Adrenal gland (tissue), 19 donors: ENCODE data around the gene TMX1. TPM values are rescaled to one million over a fixed set of nuclear protein-coding genes. Genes with fewer than 3 reads are reported as not detected.
A peak's percentile ranks its signal among the peaks of the same experiment; 100 is the strongest.

Source experiments
- DNase-seq, 7 donors: peaks; one replicate each; pipeline ENCODE4 v3.0.0-alpha.2; 2019 to 2020
- H3K27ac ChIP-seq, 5 donors: fragments of 200-600 bp; sonication (generic) in 4 of 5; 1 replicate in 3 of 5; 2 replicates in 2 of 5; pipeline versions ENCODE4 v1.5.1 to v1.8.0; 2016 to 2020; ENCODE audit warnings: mild to moderate bottlenecking in 1 of 5
- H3K27me3 ChIP-seq: fragments of 200-600 bp; 2 replicates; pipeline ENCODE4 v1.8.0; 2021
- H3K36me3 ChIP-seq, 2 donors: fragments of 200-600 bp; replicated peaks in 1 of 2; 1 replicate in 1 of 2; 2 replicates in 1 of 2; pipeline versions ENCODE4 v1.5.1 to v1.8.0; 2018 to 2022
- H3K4me1 ChIP-seq, 2 donors: fragments of 200-600 bp; replicated peaks in 1 of 2; 1 replicate in 1 of 2; 2 replicates in 1 of 2; pipeline versions ENCODE4 v1.5.1 to v1.8.0; 2018 to 2021
- H3K4me3 ChIP-seq, 4 donors: fragments of 200-600 bp; sonication (generic) in 3 of 4; one replicate each; pipeline ENCODE4 v1.5.1; 2016 to 2018
- H3K9me3 ChIP-seq, 3 donors: fragments of 200-600 bp; sonication (generic) in 1 of 3; replicated peaks in 1 of 3; 1 replicate in 2 of 3; 2 replicates in 1 of 3; pipeline versions ENCODE4 v1.5.1 to v1.8.0; 2016 to 2021
- POLR2A ChIP-seq, 2 donors: fragments of 450-650 bp; IDR thresholded peaks; one replicate each; pipeline ENCODE4 v1.6.1; 2017; ENCODE audit warnings: antibody characterized with exemption in 2 of 2, mild to moderate bottlenecking in 2 of 2, moderate library complexity in 1 of 2
- WGBS, 4 donors: extraction: QIAGEN DNeasy Blood & Tissue Kit in 2 of 4; methylation state at CpG; one replicate each; pipeline versions ENCODE4 v1.1.5 to v1.1.7; 2013 to 2017; 5-methylcytosine and 5-hydroxymethylcytosine counted together
- intact Hi-C, 2 donors: fragments of 100-400 bp; cut with DNase I; formaldehyde crosslinking; loops; one replicate each; pipeline versions ENCODE4 v1.14.1 to v1.15.0; 2022 to 2023
- long read RNA-seq, 10 donors: library from polyadenylated mRNA in 3 of 10; unstranded in 2 of 10; stranded (forward) in 1 of 10; transcript quantifications; one replicate each; pipeline ENCODE4 v2.0.0 and lab custom pipeline, GENCODE V29; 2021 to 2026
- polyA plus RNA-seq, 3 donors: library from polyadenylated mRNA; stranded (reverse); fragments of 200-250 nt in 2 of 3; fragments of 350-450 nt in 1 of 3; fragmentation: Illumina TruSeq in 1 of 3; extraction: RNeasy Lipid Tissue Mini Kit (QIAGEN cat#74804) in 1 of 3; gene quantifications; one replicate each; pipeline ENCODE4 v1.2.3, GENCODE V29; 2013 to 2014
- total RNA-seq, 9 donors: library from RNA; depleted of rRNA in 4 of 9; stranded (reverse); fragments of >200 nt in 4 of 9; fragments of 120-200 nt in 1 of 9; fragmentation: NEBNext Ultra II Directional in 1 of 9; extraction: Animal tissue kit (Norgen Biotek cat#: 25700) in 1 of 9; gene quantifications; one replicate each; pipeline versions ENCODE4 v1.1.0 to v1.2.4, GENCODE V29; 2013 to 2023
- TF ChIP-seq, protein P1 (sequence below), 6 experiments: fragments of 450-650 bp in 4 of 6; fragments of 200-600 bp in 2 of 6; sonication (generic) in 1 of 6; IDR thresholded peaks; 1 replicate in 5 of 6; 2 replicates in 1 of 6; pipeline versions ENCODE4 v1.5.1 to v1.8.0; 2016 to 2021; ENCODE audit warnings: antibody characterized with exemption in 6 of 6, mild to moderate bottlenecking in 2 of 6, moderate library complexity in 1 of 6
- donor health status: healthy with polysubstance abuse.
- donor health status: Bipolar disorder and iron deficiency.
- donor health status: DM: yes; HTN: yes; CAD: no.
- donor health status: DM: no; HTN: no; CAD: no.
- donor health status: DM: no; HTN: no; CAD: no.
- donor health status: DM: yes; HTN: yes; CAD: no.

TMX1 gene, protein sequence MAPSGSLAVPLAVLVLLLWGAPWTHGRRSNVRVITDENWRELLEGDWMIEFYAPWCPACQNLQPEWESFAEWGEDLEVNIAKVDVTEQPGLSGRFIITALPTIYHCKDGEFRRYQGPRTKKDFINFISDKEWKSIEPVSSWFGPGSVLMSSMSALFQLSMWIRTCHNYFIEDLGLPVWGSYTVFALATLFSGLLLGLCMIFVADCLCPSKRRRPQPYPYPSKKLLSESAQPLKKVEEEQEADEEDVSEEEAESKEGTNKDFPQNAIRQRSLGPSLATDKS
- 10 to 100 TPM; 17.0 to 43.1 (median 35.4) TPM for total RNA-seq
- 10 to 100 TPM in 1 of 3 donors, 1 to 10 TPM in 2; 4.2 to 30.2 (median 5.5) TPM for polyA plus RNA-seq
- long read RNA-seq, donor 1, transcript TMX1-201 (8 exons, 3,995 nt): major isoform, 37 of 37 reads
- long read RNA-seq, donor 1, partial matches to known transcripts: 0 of 37 reads
- long read RNA-seq, donor 1, other reads (novel, unspliced or antisense): 0 of 37 reads
- long read RNA-seq, donor 2, transcript TMX1-201 (8 exons, 3,995 nt): major isoform, 17 of 17 reads
- long read RNA-seq, donor 2, partial matches to known transcripts: 0 of 17 reads
- long read RNA-seq, donor 2, other reads (novel, unspliced or antisense): 0 of 17 reads
- long read RNA-seq, donor 3, transcript TMX1-201 (8 exons, 3,995 nt): major isoform, 26 of 27 reads
- long read RNA-seq, donor 3, partial matches to known transcripts: 0 of 27 reads
- long read RNA-seq, donor 3, other reads (novel, unspliced or antisense): 0 of 27 reads
- long read RNA-seq, donor 4, transcript TMX1-201 (8 exons, 3,995 nt): major isoform, 43 of 46 reads
- long read RNA-seq, donor 4, partial matches to known transcripts: 0 of 46 reads
- long read RNA-seq, donor 4, other reads (novel, unspliced or antisense): 3 of 46 reads
- long read RNA-seq, donor 5, transcript TMX1-201 (8 exons, 3,995 nt): major isoform, 87 of 94 reads
- long read RNA-seq, donor 5, partial matches to known transcripts: 2 of 94 reads
- long read RNA-seq, donor 5, other reads (novel, unspliced or antisense): 5 of 94 reads
- long read RNA-seq, donor 6, transcript TMX1-201 (8 exons, 3,995 nt): major isoform, 17 of 19 reads
- long read RNA-seq, donor 6, partial matches to known transcripts: 0 of 19 reads
- long read RNA-seq, donor 6, other reads (novel, unspliced or antisense): 2 of 19 reads
- long read RNA-seq, donor 7, transcript TMX1-201 (8 exons, 3,995 nt): major isoform, 16 of 16 reads
- long read RNA-seq, donor 7, partial matches to known transcripts: 0 of 16 reads
- long read RNA-seq, donor 7, other reads (novel, unspliced or antisense): 0 of 16 reads
- long read RNA-seq, donor 8, transcript TMX1-201 (8 exons, 3,995 nt): major isoform, 37 of 37 reads
- long read RNA-seq, donor 8, partial matches to known transcripts: 0 of 37 reads
- long read RNA-seq, donor 8, other reads (novel, unspliced or antisense): 0 of 37 reads
- long read RNA-seq, donor 9, transcript TMX1-201 (8 exons, 3,995 nt): major isoform, 21 of 21 reads
- long read RNA-seq, donor 9, partial matches to known transcripts: 0 of 21 reads
- long read RNA-seq, donor 9, other reads (novel, unspliced or antisense): 0 of 21 reads
- long read RNA-seq, donor 10, transcript TMX1-201 (8 exons, 3,995 nt): major isoform, 18 of 18 reads
- long read RNA-seq, donor 10, partial matches to known transcripts: 0 of 18 reads
- long read RNA-seq, donor 10, other reads (novel, unspliced or antisense): 0 of 18 reads

DNA sequence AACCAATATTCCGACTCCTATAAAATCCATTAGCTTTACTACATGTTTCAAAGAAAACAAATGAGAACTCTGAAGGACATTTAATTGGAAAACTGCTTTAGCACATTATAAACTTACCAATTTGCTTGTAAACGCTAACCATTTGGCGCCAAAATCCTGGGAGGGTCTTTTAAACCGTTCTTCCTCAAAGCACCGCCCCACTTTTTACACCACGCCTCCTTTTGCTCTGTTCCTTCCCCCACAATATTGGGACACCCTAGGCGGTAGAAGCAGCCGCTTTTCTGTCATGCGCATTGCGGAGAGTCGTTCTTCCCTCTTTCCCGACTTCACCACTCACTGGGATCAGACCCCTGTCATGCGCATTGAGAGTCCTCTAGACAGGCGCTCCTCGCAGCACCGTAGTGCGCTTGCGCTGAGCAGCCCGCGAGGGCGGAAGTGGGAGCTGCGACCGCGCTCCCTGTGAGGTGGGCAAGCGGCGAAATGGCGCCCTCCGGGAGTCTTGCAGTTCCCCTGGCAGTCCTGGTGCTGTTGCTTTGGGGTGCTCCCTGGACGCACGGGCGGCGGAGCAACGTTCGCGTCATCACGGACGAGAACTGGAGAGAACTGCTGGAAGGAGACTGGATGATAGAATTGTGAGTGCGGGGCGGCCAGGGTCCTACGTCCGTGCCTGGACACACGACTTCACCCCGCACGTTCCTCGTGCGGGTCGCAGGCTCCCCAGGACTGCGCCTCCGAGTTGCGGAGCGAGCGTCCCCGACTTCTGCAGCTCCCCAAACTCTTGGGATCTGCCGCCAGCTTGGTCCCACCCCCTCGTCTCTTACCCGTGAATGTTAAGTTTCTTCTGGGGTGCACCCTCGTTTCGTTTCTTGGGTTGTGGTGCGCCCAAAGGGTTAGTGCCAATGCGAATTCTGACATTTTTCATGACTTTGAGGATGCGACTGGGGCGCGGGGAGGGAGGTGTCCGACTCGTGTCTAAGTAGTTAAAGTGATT is at the start of gene TMX1:
Gene TMX1 (plus strand): TSS at position 435 of the 991 bp plus-strand sequence. CDS start 46 bp downstream, at position 481.
- TF ChIP-seq POLR2A (IDR thresholded peaks at IDR 0.05): peak; percentile 85 to 90
- TF ChIP-seq, protein P1, sequence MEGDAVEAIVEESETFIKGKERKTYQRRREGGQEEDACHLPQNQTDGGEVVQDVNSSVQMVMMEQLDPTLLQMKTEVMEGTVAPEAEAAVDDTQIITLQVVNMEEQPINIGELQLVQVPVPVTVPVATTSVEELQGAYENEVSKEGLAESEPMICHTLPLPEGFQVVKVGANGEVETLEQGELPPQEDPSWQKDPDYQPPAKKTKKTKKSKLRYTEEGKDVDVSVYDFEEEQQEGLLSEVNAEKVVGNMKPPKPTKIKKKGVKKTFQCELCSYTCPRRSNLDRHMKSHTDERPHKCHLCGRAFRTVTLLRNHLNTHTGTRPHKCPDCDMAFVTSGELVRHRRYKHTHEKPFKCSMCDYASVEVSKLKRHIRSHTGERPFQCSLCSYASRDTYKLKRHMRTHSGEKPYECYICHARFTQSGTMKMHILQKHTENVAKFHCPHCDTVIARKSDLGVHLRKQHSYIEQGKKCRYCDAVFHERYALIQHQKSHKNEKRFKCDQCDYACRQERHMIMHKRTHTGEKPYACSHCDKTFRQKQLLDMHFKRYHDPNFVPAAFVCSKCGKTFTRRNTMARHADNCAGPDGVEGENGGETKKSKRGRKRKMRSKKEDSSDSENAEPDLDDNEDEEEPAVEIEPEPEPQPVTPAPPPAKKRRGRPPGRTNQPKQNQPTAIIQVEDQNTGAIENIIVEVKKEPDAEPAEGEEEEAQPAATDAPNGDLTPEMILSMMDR (IDR thresholded peaks at IDR 0.05): peak in 1 of 6 experiments; percentile 11
- intact Hi-C loops: no loop called here
- DNase-seq: peak; percentile 94 to 99 (median 97)
- H3K4me1 ChIP-seq: peaks cover 11 to 48% of the 10 kb centered on the region in 2 donors
- no peaks in the 10 kb centered on the region for H3K36me3 ChIP-seq
- 0 to 1% (median 1%) methylated on average over 48 to 65 of the region's 65 CpGs for WGBS, 4 donors
- peak within 1 kb of the TSS; percentile 74 to 88 (median 84) for H3K4me3 ChIP-seq
- H3K27ac ChIP-seq: peak within 1 kb of the TSS in 4 of 5 donors; percentile 50 to 86 (median 73)
- H3K9me3 ChIP-seq: no peaks in the 10 kb centered on the region
- H3K27me3 ChIP-seq: no peaks in the 10 kb centered on the region

DNA sequence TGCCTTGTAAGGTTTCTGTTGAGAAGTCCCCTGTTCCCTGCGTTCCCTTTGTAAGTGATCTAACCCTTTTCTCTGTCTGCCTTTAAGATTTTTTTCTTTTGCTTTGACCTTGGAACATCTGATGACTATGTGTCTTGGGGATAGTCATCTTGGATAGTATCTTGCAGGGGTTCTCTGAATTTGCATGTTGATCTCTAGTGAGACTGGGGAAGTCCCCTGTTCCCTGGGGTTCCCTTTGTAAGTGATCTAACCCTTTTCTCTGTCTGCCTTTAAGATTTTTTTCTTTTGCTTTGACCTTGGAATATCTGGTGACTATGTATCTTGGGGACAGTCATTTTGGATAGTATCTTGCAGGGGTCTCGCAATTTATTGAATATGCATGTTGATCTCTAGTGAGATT is 38.2 kb upstream of the TMX1 start:
- no peak for TF ChIP-seq POLR2A (IDR thresholded peaks at IDR 0.05)
- TF ChIP-seq, protein P1 (IDR thresholded peaks at IDR 0.05): no peak
- Histone ChIP-seq H3K27ac (no peak overlapping the region), H3K4me1 (no peaks in the 10 kb centered on the region), H3K36me3 (no peaks in the 10 kb centered on the region), H3K27me3 (no peaks in the 10 kb centered on the region), H3K9me3 (no peaks in the 10 kb centered on the region), H3K4me3 (no peak overlapping the region)
- WGBS, 4 donors: 90 to 91% (median 90%) methylated on average over 2 of the region's 2 CpGs
- DNase-seq: no peak
- intact Hi-C loops: no loop called here

DNA sequence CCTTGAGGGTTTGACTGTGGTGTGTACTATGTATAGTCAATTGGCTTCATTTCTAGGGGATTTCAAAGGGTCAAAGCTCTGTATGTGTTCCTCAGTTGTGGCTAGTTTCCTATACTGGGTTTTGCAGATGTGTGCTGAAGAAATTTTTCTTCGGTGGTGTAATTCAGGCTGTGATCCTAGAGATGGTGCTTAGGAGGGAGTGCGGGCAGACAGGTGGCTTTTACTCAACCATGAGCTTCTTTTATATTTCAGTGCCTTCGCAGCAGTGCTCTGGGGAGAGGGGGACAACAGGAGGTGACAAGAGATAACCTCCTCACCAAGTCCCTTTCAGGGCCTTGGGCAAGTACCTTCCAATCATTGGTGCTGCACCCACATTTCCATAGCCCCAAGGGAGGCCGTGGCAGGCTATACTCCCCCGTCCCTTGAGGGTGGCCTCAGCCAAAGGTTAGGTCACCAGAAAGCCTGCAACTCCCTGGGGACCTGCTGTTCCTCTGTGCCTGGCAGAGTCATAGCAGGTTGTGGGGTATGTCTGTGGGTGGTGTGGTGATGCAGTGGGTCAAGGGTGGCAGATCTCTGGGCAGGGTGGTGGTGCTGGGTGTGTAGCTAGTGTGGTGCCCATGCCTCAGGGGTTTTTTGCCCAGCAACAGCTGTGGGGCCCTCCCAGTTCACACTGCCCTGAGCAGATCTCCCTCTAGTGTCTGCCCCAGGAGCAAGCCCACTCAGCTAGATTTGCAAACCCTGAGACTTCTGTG is 37.0 kb upstream of the TMX1 start:
- H3K4me3 ChIP-seq: no peak overlapping the region
- DNase-seq: no peak
- no peaks in the 10 kb centered on the region for H3K27me3 ChIP-seq
- intact Hi-C loops: no loop called here
- H3K27ac ChIP-seq: no peak overlapping the region
- no peaks in the 10 kb centered on the region for H3K4me1 ChIP-seq
- H3K9me3 ChIP-seq: no peaks in the 10 kb centered on the region
- WGBS, 4 donors: 78 to 93% (median 89%) methylated on average over 3 to 5 of the region's 5 CpGs
- TF ChIP-seq, protein P1 (IDR thresholded peaks at IDR 0.05): no peak
- no peak for TF ChIP-seq POLR2A (IDR thresholded peaks at IDR 0.05)
- no peaks in the 10 kb centered on the region for H3K36me3 ChIP-seq
